Mucosa of stomach (tissue), 1 donor: ENCODE data around the gene FFAR2.
"Not testable (repeated sequence)": the region's sequence is repeated elsewhere in the genome, so short reads cannot be mapped to it uniquely, and the experiment has no call there.

ENCODE experiments used
- H3K27me3 ChIP-seq: one replicate; pipeline ENCODE4 v1.7.0; 2013; ENCODE audit warnings: mild to moderate bottlenecking, low read length; ENCODE audit not compliant: control insufficient read depth, insufficient read depth
- H3K36me3 ChIP-seq: one replicate; pipeline ENCODE4 v1.7.0; 2013; ENCODE audit warnings: low read length; ENCODE audit not compliant: control insufficient read depth, insufficient read depth
- H3K4me1 ChIP-seq: one replicate; pipeline ENCODE4 v1.7.0; 2013; ENCODE audit warnings: mild to moderate bottlenecking, low read length; ENCODE audit not compliant: control insufficient read depth, insufficient read depth
- H3K4me3 ChIP-seq: one replicate; pipeline ENCODE4 v1.7.0; 2013; ENCODE audit warnings: low read length
- H3K9ac ChIP-seq: one replicate; pipeline ENCODE4 v1.7.0; 2013; ENCODE audit warnings: mild to moderate bottlenecking, low read length, moderate library complexity
- H3K9me3 ChIP-seq: one replicate; pipeline ENCODE4 v1.7.0; 2013; ENCODE audit warnings: mild to moderate bottlenecking, low read length, moderate library complexity; ENCODE audit not compliant: control insufficient read depth
- donor health status: Pancreatic carcinoma.

Gene FFAR2

GRCh38 chr19:35447606-35448469 lies at the start of gene FFAR2:
TSS of gene FFAR2 (plus strand) at chr19:35448257. CDS start at chr19:35449715, 1,458 bp downstream.
- H3K4me1 ChIP-seq, result peaks cover 19% of the 10 kb centered on the region
- no peak within 1 kb of the TSS for H3K4me3 ChIP-seq
- peaks cover 7% of the 10 kb centered on the region for H3K27me3 ChIP-seq

GRCh38 chr19:35398570-35398969 lies 49.5 kb upstream of the FFAR2 start:
- Histone ChIP-seq H3K36me3 (no peaks in the 10 kb centered on the region), H3K4me1 (peaks cover 8% of the 10 kb centered on the region), H3K4me3 (no peak overlapping the region), H3K27me3 (no peaks in the 10 kb centered on the region), H3K9ac (no peak overlapping the region), H3K9me3 (no peaks in the 10 kb centered on the region)

More at GRCh38 chr19:35447606-35448469, at the start of gene FFAR2:
- H3K9me3 ChIP-seq, result no peaks in the 10 kb centered on the region
- H3K36me3 ChIP-seq, result no peaks in the 10 kb centered on the region
- H3K9ac ChIP-seq, result no peak within 1 kb of the TSS

GRCh38 chr19:35399231-35399630 lies 48.8 kb upstream of the FFAR2 start:
- no peak overlapping the region for H3K9ac ChIP-seq
- peaks cover 8% of the 10 kb centered on the region for H3K4me1 ChIP-seq
- no peaks in the 10 kb centered on the region for H3K27me3 ChIP-seq
- no peak overlapping the region for H3K4me3 ChIP-seq
- H3K9me3 ChIP-seq, result no peaks in the 10 kb centered on the region
- no peaks in the 10 kb centered on the region for H3K36me3 ChIP-seq

GRCh38 chr19:35399948-35400772 lies 47.9 kb upstream of the FFAR2 start:
- H3K27me3 ChIP-seq, result no peaks in the 10 kb centered on the region
- no peaks in the 10 kb centered on the region for H3K36me3 ChIP-seq
- no peak overlapping the region for H3K4me3 ChIP-seq
- H3K4me1 ChIP-seq, result peaks cover 8% of the 10 kb centered on the region
- no peaks in the 10 kb centered on the region for H3K9me3 ChIP-seq
- no peak overlapping the region for H3K9ac ChIP-seq

GRCh38 chr19:35400773-35401100 lies 47.3 kb upstream of the FFAR2 start:
- peaks cover 5% of the 10 kb centered on the region for H3K4me1 ChIP-seq
- no peak overlapping the region for H3K9ac ChIP-seq
- H3K27me3 ChIP-seq, result no peaks in the 10 kb centered on the region
- no peaks in the 10 kb centered on the region for H3K9me3 ChIP-seq
- H3K36me3 ChIP-seq, result no peaks in the 10 kb centered on the region
- H3K4me3 ChIP-seq, result no peak overlapping the region

GRCh38 chr19:35401416-35401815 lies 46.6 kb upstream of the FFAR2 start:
- H3K4me3 ChIP-seq, H3K9ac ChIP-seq, H3K9me3 ChIP-seq, H3K27me3 ChIP-seq, H3K36me3 ChIP-seq, H3K4me1 ChIP-seq: not testable (repeated sequence)

GRCh38 chr19:35403116-35403760 lies 44.8 kb upstream of the FFAR2 start:
- H3K36me3 ChIP-seq, result no peaks in the 10 kb centered on the region
- no peak overlapping the region for H3K9ac ChIP-seq
- H3K9me3 ChIP-seq, result no peaks in the 10 kb centered on the region
- H3K27me3 ChIP-seq, result no peaks in the 10 kb centered on the region
- H3K4me3 ChIP-seq, result no peak overlapping the region
- H3K4me1 ChIP-seq, result no peaks in the 10 kb centered on the region

- no peaks in the 10 kb centered on the region for H3K9me3 ChIP-seq
Observed at GRCh38 chr19:35404879-35405622, 43.0 kb upstream of the FFAR2 start.

GRCh38 chr19:35407619-35408018 lies 40.4 kb upstream of the FFAR2 start:
- H3K36me3 ChIP-seq, result no peaks in the 10 kb centered on the region
- no peaks in the 10 kb centered on the region for H3K4me1 ChIP-seq
- H3K4me3 ChIP-seq, result no peak overlapping the region
- H3K9ac ChIP-seq, result no peak overlapping the region
- no peaks in the 10 kb centered on the region for H3K9me3 ChIP-seq
- H3K27me3 ChIP-seq, result no peaks in the 10 kb centered on the region

More at GRCh38 chr19:35404879-35405622, 43.0 kb upstream of the FFAR2 start:
- no peaks in the 10 kb centered on the region for H3K27me3 ChIP-seq
- no peaks in the 10 kb centered on the region for H3K4me1 ChIP-seq
- H3K4me3 ChIP-seq, result no peak overlapping the region
- no peaks in the 10 kb centered on the region for H3K36me3 ChIP-seq
- no peak overlapping the region for H3K9ac ChIP-seq

- no peaks in the 10 kb centered on the region for H3K27me3 ChIP-seq
- H3K4me3 ChIP-seq, result no peak overlapping the region
- no peak overlapping the region for H3K9ac ChIP-seq
- no peaks in the 10 kb centered on the region for H3K9me3 ChIP-seq
- no peaks in the 10 kb centered on the region for H3K4me1 ChIP-seq
- H3K36me3 ChIP-seq, result no peaks in the 10 kb centered on the region
Observed at GRCh38 chr19:35408284-35409171, 39.5 kb upstream of the FFAR2 start.

- Histone ChIP-seq H3K9ac (no peak overlapping the region), H3K4me3 (no peak overlapping the region), H3K9me3 (no peaks in the 10 kb centered on the region), H3K36me3 (no peaks in the 10 kb centered on the region), H3K27me3 (no peaks in the 10 kb centered on the region), H3K4me1 (no peaks in the 10 kb centered on the region)
Observed at GRCh38 chr19:35409191-35409590, 38.9 kb upstream of the FFAR2 start.
